Spleen (tissue), 7 donors: ENCODE results near the gene SYF2.

Source experiments
- POLR2A ChIP-seq, 3 donors: fragments of 450-650 bp; IDR thresholded peaks; one replicate each; pipeline ENCODE4 v1.5.1; 2017; ENCODE audit warnings: antibody characterized with exemption in 3 of 3, mild to moderate bottlenecking in 1 of 3
- TF ChIP-seq, protein P1 (sequence below), 11 experiments: fragments of 200-600 bp in 7 of 11; fragments of 450-650 bp in 4 of 11; sonication (generic) in 4 of 11; IDR thresholded peaks in 8 of 11; conservative IDR thresholded peaks in 3 of 11; 1 replicate in 7 of 11; 2 replicates in 4 of 11; pipeline versions ENCODE4 v1.4.0 to v1.8.0; 2016 to 2021; ENCODE audit warnings: antibody characterized with exemption in 11 of 11, inconsistent platforms in 4 of 11, mild to moderate bottlenecking in 1 of 11
- donor health status: DM: no; HTN: no; CAD: no; lungs with moderate emphysema.
- donor health status: DM: no; HTN: no; CAD: no.
- donor health status: DM: no; HTN: no; CAD: no.

DNA sequence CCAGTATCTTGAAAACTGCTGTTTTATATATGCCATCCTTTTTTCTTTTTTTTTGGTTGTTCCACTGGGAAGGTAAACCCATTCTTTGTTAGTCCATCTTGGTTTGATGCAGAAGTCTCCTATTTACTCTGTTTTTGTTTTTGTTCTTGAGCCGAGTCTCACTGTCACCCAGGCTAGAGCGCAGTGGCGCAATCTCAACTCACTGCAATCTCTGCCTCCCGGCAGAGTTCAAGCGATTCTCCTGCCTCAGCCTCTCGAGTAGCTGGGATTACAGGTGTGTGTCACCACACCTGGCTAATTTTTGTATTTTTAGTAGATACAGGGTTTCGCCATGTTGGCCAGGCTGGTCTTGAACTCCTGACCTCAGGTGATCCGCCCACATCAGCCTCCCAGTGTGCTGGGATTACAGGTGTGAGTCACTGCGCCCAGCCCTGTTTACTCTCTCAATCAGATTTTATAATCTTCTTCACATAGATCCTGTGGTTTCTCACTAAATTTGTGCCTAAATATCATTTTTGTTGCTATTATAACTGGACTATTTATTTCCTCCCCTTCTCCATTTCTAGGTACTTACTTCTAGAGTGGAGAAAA is 12.5 kb downstream of the SYF2 start:
- TF ChIP-seq, protein P1, sequence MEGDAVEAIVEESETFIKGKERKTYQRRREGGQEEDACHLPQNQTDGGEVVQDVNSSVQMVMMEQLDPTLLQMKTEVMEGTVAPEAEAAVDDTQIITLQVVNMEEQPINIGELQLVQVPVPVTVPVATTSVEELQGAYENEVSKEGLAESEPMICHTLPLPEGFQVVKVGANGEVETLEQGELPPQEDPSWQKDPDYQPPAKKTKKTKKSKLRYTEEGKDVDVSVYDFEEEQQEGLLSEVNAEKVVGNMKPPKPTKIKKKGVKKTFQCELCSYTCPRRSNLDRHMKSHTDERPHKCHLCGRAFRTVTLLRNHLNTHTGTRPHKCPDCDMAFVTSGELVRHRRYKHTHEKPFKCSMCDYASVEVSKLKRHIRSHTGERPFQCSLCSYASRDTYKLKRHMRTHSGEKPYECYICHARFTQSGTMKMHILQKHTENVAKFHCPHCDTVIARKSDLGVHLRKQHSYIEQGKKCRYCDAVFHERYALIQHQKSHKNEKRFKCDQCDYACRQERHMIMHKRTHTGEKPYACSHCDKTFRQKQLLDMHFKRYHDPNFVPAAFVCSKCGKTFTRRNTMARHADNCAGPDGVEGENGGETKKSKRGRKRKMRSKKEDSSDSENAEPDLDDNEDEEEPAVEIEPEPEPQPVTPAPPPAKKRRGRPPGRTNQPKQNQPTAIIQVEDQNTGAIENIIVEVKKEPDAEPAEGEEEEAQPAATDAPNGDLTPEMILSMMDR (IDR thresholded peaks at IDR 0.05 in 8 of 11, conservative IDR thresholded peaks at IDR 0.05 in 3 of 11), result no peak
- no peak for TF ChIP-seq POLR2A (IDR thresholded peaks at IDR 0.05)
